Measurements from ENCODE around the gene FAM180A.
"Not testable (repeated sequence)": the region's sequence is repeated elsewhere in the genome, so short reads cannot be mapped to it uniquely, and the experiment has no call there.

Gene FAM180A

GRCh38 chr7:135741905-135742304 is 6.7 kb downstream of the FAM180A start:
- Histone ChIP-seq H3K36me3 (ENCODE audit: control insufficient read depth in 4 of 4, insufficient read depth in 4 of 4, low read length in 3 of 4) (no peaks in the 10 kb centered on the region), H3K27me3 (replicated peaks in 2 of 5; ENCODE audit: control insufficient read depth in 4 of 5, insufficient read depth in 5 of 5, low read length in 4 of 5) (peaks cover 0 to 5% (median 0%) of the 10 kb centered on the region in 5 experiments), H3K27ac (ENCODE audit: insufficient read depth in 1 of 2, low read depth in 1 of 2, low read length in 2 of 2, poor library complexity in 1 of 2, severe bottlenecking in 2 of 2) (no peak overlapping the region), H3K4me3 (ENCODE audit: control insufficient read depth in 1 of 7, extremely low read depth in 1 of 7, insufficient read depth in 4 of 7, low read depth in 2 of 7, low read length in 6 of 7) (no peak overlapping the region), H3K9me3 (ENCODE audit: control extremely low read depth in 1 of 5, control insufficient read depth in 4 of 5, insufficient read depth in 2 of 5, low read depth in 1 of 5, low read length in 4 of 5) (no peaks in the 10 kb centered on the region), H3K4me1 (ENCODE audit: control extremely low read depth in 1 of 4, control insufficient read depth in 4 of 4, insufficient read depth in 4 of 4, low read length in 3 of 4) (no peaks in the 10 kb centered on the region)
- no peak for DNase-seq
- ChIA-PET POLR2A (no interaction called here), CTCF (interaction anchor here (1.3 kb wide), 1 partner anchor 13 kb away, joined by 3 read pairs; no protein-coding TSS in a partner anchor)
- 100% methylated on average over 2 of the region's 2 CpGs for WGBS (ENCODE audit: insufficient coverage)

DNA sequence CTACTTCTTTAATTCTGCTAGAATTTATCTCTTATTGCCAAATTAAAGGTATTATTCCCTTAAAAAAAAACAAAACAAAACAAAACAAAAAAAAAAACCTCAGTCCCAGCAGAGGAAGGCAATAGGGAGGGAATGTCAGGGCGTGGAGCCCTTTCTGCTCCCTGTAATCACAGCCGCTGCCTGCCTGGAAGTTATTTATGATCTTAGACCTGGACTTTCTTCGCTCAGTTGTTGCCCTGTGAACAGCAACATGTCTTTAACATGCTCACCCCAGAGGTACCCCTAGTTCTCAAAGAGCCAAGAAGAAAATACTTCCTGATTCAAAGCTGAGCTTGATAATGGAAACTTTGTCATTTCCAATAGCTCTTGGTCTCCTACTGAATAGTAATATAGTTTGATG is 7.7 kb downstream of the FAM180A start:
- H3K4me1 ChIP-seq (ENCODE audit: control extremely low read depth in 1 of 4, control insufficient read depth in 4 of 4, insufficient read depth in 4 of 4, low read length in 3 of 4) = no peaks in the 10 kb centered on the region
- H3K27me3 ChIP-seq (replicated peaks in 2 of 5; ENCODE audit: control insufficient read depth in 4 of 5, insufficient read depth in 5 of 5, low read length in 4 of 5) = peaks cover 0 to 5% (median 0%) of the 10 kb centered on the region in 5 experiments
- H3K36me3 ChIP-seq (ENCODE audit: control insufficient read depth in 4 of 4, insufficient read depth in 4 of 4, low read length in 3 of 4) = no peaks in the 10 kb centered on the region
- DNase-seq = no peak
- 72% methylated on average over 2 of the region's 3 CpGs for WGBS (ENCODE audit: insufficient coverage)
- H3K27ac ChIP-seq (ENCODE audit: insufficient read depth in 1 of 2, low read depth in 1 of 2, low read length in 2 of 2, poor library complexity in 1 of 2, severe bottlenecking in 2 of 2) = no peak overlapping the region
- ChIA-PET CTCF (interaction anchor here (1.3 to 1.4 kb wide), 2 partner anchors 11 to 14 kb away, joined by 3 read pairs; no protein-coding TSS in a partner anchor), POLR2A (no interaction called here)
- no peak overlapping the region for H3K4me3 ChIP-seq (ENCODE audit: control insufficient read depth in 1 of 7, extremely low read depth in 1 of 7, insufficient read depth in 4 of 7, low read depth in 2 of 7, low read length in 6 of 7)
- H3K9me3 ChIP-seq (ENCODE audit: control extremely low read depth in 1 of 5, control insufficient read depth in 4 of 5, insufficient read depth in 2 of 5, low read depth in 1 of 5, low read length in 4 of 5) = no peaks in the 10 kb centered on the region

GRCh38 chr7:135737306-135737647 is 11.3 kb downstream of the FAM180A start:
- H3K36me3 ChIP-seq (ENCODE audit: control insufficient read depth in 4 of 4, insufficient read depth in 4 of 4, low read length in 3 of 4); POLR2A ChIA-PET; H3K9me3 ChIP-seq (ENCODE audit: control extremely low read depth in 1 of 5, control insufficient read depth in 4 of 5, insufficient read depth in 2 of 5, low read depth in 1 of 5, low read length in 4 of 5); H3K27ac ChIP-seq (ENCODE audit: insufficient read depth in 1 of 2, low read depth in 1 of 2, low read length in 2 of 2, poor library complexity in 1 of 2, severe bottlenecking in 2 of 2); H3K27me3 ChIP-seq (replicated peaks in 2 of 5; ENCODE audit: control insufficient read depth in 4 of 5, insufficient read depth in 5 of 5, low read length in 4 of 5); H3K4me1 ChIP-seq (ENCODE audit: control extremely low read depth in 1 of 4, control insufficient read depth in 4 of 4, insufficient read depth in 4 of 4, low read length in 3 of 4); DNase-seq; CTCF ChIA-PET; H3K4me3 ChIP-seq (ENCODE audit: control insufficient read depth in 1 of 7, extremely low read depth in 1 of 7, insufficient read depth in 4 of 7, low read depth in 2 of 7, low read length in 6 of 7): not testable (repeated sequence)
- WGBS (ENCODE audit: insufficient coverage) = no CpG with 5 or more reads among the region's 10 CpGs

DNA sequence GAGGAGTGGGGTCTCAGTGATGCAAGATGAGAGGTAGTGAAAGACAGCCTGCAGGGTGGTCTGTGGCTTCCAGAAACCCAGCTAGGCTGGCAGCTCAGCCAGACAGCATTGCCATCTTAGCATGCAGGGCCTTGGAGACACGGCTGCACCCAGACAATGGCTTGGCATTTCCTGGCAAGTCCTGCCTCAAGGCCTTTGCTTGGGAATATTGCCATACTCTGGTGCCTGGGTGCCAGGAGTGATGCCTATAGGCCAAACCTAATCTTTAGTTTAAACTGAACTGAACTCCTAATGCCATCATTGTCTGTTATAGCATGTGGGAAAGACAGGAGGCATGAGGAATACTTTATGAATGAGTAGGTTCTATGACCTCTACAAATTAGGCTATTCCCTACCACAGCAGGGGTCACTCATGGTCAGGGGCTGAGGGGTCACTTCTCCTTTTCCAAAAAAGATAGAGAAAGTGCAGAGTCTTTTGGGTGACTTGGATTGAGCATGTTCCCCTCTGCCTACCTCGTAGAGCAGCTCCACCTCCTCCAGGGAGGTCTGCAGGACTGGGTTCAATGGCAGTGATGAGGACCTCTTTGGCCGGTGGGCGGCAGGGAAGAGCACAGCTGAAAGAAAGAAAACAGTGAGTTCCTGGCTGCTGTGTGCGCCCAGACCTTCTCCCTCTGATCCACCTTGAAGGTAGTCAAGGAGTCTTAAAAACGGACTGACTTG is 11.9 kb downstream of the FAM180A start:
- Histone ChIP-seq H3K36me3 (ENCODE audit: control insufficient read depth in 4 of 4, insufficient read depth in 4 of 4, low read length in 3 of 4) (no peaks in the 10 kb centered on the region), H3K4me1 (ENCODE audit: control extremely low read depth in 1 of 4, control insufficient read depth in 4 of 4, insufficient read depth in 4 of 4, low read length in 3 of 4) (no peaks in the 10 kb centered on the region), H3K27me3 (replicated peaks in 2 of 5; ENCODE audit: control insufficient read depth in 4 of 5, insufficient read depth in 5 of 5, low read length in 4 of 5) (no peaks in the 10 kb centered on the region), H3K27ac (ENCODE audit: insufficient read depth in 1 of 2, low read depth in 1 of 2, low read length in 2 of 2, poor library complexity in 1 of 2, severe bottlenecking in 2 of 2) (no peak overlapping the region), H3K9me3 (ENCODE audit: control extremely low read depth in 1 of 5, control insufficient read depth in 4 of 5, insufficient read depth in 2 of 5, low read depth in 1 of 5, low read length in 4 of 5) (no peaks in the 10 kb centered on the region), H3K4me3 (ENCODE audit: control insufficient read depth in 1 of 7, extremely low read depth in 1 of 7, insufficient read depth in 4 of 7, low read depth in 2 of 7, low read length in 6 of 7) (no peak overlapping the region)
- 97% methylated on average over 2 of the region's 6 CpGs for WGBS (ENCODE audit: insufficient coverage)
- CTCF ChIA-PET = no interaction called here
- POLR2A ChIA-PET = no interaction called here
- no peak for DNase-seq

DNA sequence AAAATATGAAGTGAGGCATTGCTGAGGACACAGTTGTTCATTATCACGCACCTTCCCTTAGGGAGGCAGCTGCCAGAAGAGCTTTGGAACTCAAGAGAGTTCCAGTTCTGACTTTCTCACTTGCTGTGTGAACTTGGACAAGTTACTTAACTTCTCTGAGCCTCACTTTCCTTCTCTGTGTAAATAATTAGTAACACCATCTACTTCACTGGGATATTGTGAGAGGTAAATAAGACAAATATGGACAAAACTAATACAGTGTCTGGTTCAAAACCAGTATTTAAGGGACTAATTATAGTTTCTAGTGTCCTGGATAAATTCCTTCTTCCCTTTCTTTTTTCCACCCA is 14.3 kb downstream of the FAM180A start:
- H3K4me3 ChIP-seq (ENCODE audit: control insufficient read depth in 1 of 7, extremely low read depth in 1 of 7, insufficient read depth in 4 of 7, low read depth in 2 of 7, low read length in 6 of 7) = no peak overlapping the region
- H3K4me1 ChIP-seq (ENCODE audit: control extremely low read depth in 1 of 4, control insufficient read depth in 4 of 4, insufficient read depth in 4 of 4, low read length in 3 of 4) = no peaks in the 10 kb centered on the region
- no peaks in the 10 kb centered on the region for H3K9me3 ChIP-seq (ENCODE audit: control extremely low read depth in 1 of 5, control insufficient read depth in 4 of 5, insufficient read depth in 2 of 5, low read depth in 1 of 5, low read length in 4 of 5)
- H3K36me3 ChIP-seq (ENCODE audit: control insufficient read depth in 4 of 4, insufficient read depth in 4 of 4, low read length in 3 of 4) = no peaks in the 10 kb centered on the region
- 100% methylated on average over 1 of the region's 1 CpG for WGBS (ENCODE audit: insufficient coverage)
- POLR2A ChIA-PET = no interaction called here
- no peak for DNase-seq
- H3K27ac ChIP-seq (ENCODE audit: insufficient read depth in 1 of 2, low read depth in 1 of 2, low read length in 2 of 2, poor library complexity in 1 of 2, severe bottlenecking in 2 of 2) = no peak overlapping the region
- CTCF ChIA-PET = interaction anchor here (0.9 to 1.6 kb wide), 2 partner anchors 12 to 59 kb away, joined by 3 read pairs; no protein-coding TSS in a partner anchor
- H3K27me3 ChIP-seq (replicated peaks in 2 of 5; ENCODE audit: control insufficient read depth in 4 of 5, insufficient read depth in 5 of 5, low read length in 4 of 5) = no peaks in the 10 kb centered on the region

- H3K36me3 ChIP-seq (ENCODE audit: control insufficient read depth in 4 of 4, insufficient read depth in 4 of 4, low read length in 3 of 4) = no peaks in the 10 kb centered on the region
- POLR2A ChIA-PET = no interaction called here
- CTCF ChIA-PET = interaction anchor here (1.6 kb wide), 1 partner anchor 11 kb away, joined by 3 read pairs; no protein-coding TSS in a partner anchor
- no peaks in the 10 kb centered on the region for H3K9me3 ChIP-seq (ENCODE audit: control extremely low read depth in 1 of 5, control insufficient read depth in 4 of 5, insufficient read depth in 2 of 5, low read depth in 1 of 5, low read length in 4 of 5)
- no peaks in the 10 kb centered on the region for H3K27me3 ChIP-seq (replicated peaks in 2 of 5; ENCODE audit: control insufficient read depth in 4 of 5, insufficient read depth in 5 of 5, low read length in 4 of 5)
- no peak overlapping the region for H3K4me3 ChIP-seq (ENCODE audit: control insufficient read depth in 1 of 7, extremely low read depth in 1 of 7, insufficient read depth in 4 of 7, low read depth in 2 of 7, low read length in 6 of 7)
- no peak overlapping the region for H3K27ac ChIP-seq (ENCODE audit: insufficient read depth in 1 of 2, low read depth in 1 of 2, low read length in 2 of 2, poor library complexity in 1 of 2, severe bottlenecking in 2 of 2)
- 94% methylated on average over 18 of the region's 21 CpGs for WGBS (ENCODE audit: insufficient coverage)
- H3K4me1 ChIP-seq (ENCODE audit: control extremely low read depth in 1 of 4, control insufficient read depth in 4 of 4, insufficient read depth in 4 of 4, low read length in 3 of 4) = no peaks in the 10 kb centered on the region
- no peak for DNase-seq
Measured at GRCh38 chr7:135733603-135734342, 14.8 kb downstream of the FAM180A start.

DNA sequence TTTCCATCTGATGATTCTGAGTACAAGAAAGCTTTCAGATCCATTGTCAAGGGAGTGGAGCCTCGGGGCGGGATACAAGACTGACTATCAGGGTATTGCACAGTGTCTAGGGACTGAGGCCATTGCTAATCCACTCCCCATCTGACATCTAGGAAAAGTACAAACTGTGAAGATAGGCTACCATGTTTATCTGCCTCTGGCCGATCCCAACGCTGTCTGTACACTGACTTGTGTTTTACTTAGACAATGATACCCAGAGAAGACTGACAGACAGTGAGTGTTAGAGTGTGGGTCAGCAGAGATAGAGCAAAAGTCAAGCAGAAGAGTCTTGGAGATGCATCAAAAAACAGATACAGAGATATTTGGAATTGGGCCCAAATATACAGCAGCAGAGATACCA is 17.5 kb downstream of the FAM180A start:
- peaks cover 0 to 3% (median 1%) of the 10 kb centered on the region in 4 experiments for H3K4me1 ChIP-seq (ENCODE audit: control extremely low read depth in 1 of 4, control insufficient read depth in 4 of 4, insufficient read depth in 4 of 4, low read length in 3 of 4)
- H3K27ac ChIP-seq (ENCODE audit: insufficient read depth in 1 of 2, low read depth in 1 of 2, low read length in 2 of 2, poor library complexity in 1 of 2, severe bottlenecking in 2 of 2) = no peak overlapping the region
- no peaks in the 10 kb centered on the region for H3K9me3 ChIP-seq (ENCODE audit: control extremely low read depth in 1 of 5, control insufficient read depth in 4 of 5, insufficient read depth in 2 of 5, low read depth in 1 of 5, low read length in 4 of 5)
- no peaks in the 10 kb centered on the region for H3K27me3 ChIP-seq (replicated peaks in 2 of 5; ENCODE audit: control insufficient read depth in 4 of 5, insufficient read depth in 5 of 5, low read length in 4 of 5)
- H3K36me3 ChIP-seq (ENCODE audit: control insufficient read depth in 4 of 4, insufficient read depth in 4 of 4, low read length in 3 of 4) = no peaks in the 10 kb centered on the region
- CTCF ChIA-PET = no interaction called here
- WGBS (ENCODE audit: insufficient coverage) = 98% methylated on average over 4 of the region's 4 CpGs
- DNase-seq = no peak
- H3K4me3 ChIP-seq (ENCODE audit: control insufficient read depth in 1 of 7, extremely low read depth in 1 of 7, insufficient read depth in 4 of 7, low read depth in 2 of 7, low read length in 6 of 7) = no peak overlapping the region
- POLR2A ChIA-PET = no interaction called here

Data from common myeloid progenitor, CD34-positive (primary cell).